ENCODE results near the gene SLC2A13.
"Not testable (repeated sequence)": the region's sequence is repeated elsewhere in the genome, so short reads cannot be mapped to it uniquely, and the experiment has no call there.

DNA sequence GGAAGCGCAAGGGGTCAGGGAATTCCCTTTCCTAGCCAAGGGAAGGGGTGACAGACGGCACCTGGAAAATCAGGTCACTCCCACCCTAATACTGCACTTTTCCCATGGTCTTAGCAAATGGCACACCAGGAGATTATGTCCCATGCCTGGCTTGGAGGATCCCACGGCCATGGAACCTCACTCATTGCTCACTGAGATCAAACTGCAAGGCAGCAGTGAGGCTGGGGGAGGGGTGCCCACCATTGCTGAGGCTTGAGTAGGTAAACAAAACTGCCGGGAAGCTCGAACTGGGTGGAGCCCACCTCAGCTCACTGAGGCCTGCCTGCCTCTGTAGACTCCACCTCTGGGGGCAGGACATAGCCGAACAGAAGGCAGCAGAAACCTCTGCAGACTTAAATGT, 359.7 kb downstream of the SLC2A13 start:
- not testable (repeated sequence) for TF ChIP-seq CTCF, POLR2A (IDR thresholded peaks at IDR 0.05)
